Retina (tissue), 1 donor: ENCODE results near the gene SELENOP.
"Not testable (repeated sequence)": the region's sequence is repeated elsewhere in the genome, so short reads cannot be mapped to it uniquely, and the experiment has no call there.

Source experiments
- DNase-seq: peaks from one replicate; pipeline ENCODE4 v3.0.0-alpha.2; 2016

Gene SELENOP, protein sequence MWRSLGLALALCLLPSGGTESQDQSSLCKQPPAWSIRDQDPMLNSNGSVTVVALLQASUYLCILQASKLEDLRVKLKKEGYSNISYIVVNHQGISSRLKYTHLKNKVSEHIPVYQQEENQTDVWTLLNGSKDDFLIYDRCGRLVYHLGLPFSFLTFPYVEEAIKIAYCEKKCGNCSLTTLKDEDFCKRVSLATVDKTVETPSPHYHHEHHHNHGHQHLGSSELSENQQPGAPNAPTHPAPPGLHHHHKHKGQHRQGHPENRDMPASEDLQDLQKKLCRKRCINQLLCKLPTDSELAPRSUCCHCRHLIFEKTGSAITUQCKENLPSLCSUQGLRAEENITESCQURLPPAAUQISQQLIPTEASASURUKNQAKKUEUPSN

DNA sequence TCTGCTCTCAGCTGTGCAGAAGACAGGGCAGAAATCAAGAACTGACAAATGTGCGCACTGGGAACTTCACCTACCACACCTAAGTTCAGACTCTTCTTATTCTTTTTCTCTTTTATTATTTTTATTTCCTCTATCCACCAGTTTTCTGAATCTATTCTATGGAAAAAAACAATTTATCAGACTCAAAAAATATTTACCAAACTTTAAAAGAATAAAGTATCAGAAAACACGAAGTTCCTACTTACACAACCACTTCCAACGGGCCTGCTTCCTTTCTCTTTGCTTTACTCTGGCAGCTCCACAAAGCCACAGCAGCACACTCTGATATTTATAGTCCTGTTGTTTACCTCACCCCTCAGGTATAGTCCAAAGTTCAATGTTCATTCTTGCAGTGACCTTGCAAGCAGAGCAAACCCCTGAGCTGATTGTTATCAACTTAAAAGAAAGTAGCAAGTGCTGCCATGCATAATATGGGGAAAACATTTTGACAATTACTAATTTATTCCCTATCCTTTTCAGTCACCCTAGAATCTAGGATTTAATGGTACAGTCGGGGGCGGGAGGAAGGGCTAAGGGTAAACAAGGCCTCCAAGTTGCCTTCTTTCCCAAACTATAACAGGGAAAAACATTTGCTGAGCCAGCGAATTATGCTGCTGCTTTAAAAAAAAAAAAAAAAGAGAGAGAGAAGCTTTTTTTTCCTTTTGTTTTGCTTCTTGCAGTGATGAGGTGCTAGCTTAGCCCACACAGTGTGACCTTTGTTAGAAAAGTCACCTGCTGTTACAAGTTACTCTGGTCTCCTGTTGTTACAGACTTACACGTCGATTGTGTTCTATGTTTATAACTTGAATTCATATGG is at the start of gene SELENOP:
SELENOP (minus strand) TSS at position 302 of the 856 bp plus-strand sequence. CDS start 3,539 bp downstream, outside the sequence.
- peak; percentile 77 for DNase-seq

DNA sequence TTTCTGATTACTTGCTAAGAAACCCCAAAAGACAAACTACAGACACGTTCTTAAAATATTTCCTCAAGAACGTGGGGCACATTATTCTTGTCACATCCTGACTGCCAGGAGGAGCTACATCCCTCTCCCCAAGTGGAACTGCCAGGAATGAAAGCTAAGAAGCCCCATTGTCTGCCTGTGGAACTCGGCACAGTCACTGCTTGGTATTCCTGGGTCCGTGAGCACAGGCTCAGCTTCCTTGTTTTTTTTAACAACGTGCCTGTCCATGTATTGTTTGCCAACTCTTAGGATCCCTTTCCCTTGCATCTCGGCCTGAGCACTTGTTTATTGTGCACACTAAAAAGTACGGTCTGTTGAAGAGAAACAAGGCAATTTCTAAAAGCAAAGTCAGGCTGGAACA is 47.0 kb upstream of the SELENOP start:
- no peak for DNase-seq

DNA sequence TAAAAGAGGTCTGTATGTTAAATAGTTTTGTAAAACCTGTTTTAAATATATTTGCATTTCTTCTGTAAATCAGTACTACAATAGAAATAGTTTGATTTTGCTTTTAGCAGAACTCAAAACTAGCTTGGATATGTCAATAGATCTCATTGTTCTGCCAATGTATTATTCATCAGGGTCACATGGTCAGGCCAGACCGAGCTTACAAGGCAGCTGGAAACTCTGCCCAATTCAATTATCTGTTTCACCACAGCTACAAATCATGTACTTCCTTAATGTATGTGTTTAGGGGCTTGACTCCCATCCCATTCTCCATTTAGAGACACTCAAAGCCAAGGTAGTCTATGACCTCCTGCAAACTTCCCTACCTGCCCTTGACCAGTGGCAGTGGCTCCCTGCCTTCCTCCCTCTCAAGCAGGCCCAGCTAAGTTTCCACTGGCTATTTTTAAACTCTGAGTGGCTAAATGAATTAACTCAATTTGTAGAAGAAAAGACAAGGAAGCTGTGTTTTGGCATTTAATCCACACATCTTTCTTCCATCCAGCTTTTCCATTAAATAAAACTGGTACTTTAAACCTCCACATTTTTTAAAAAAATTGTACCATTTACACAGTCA is 46.4 kb upstream of the SELENOP start:
- DNase-seq: no peak

DNA sequence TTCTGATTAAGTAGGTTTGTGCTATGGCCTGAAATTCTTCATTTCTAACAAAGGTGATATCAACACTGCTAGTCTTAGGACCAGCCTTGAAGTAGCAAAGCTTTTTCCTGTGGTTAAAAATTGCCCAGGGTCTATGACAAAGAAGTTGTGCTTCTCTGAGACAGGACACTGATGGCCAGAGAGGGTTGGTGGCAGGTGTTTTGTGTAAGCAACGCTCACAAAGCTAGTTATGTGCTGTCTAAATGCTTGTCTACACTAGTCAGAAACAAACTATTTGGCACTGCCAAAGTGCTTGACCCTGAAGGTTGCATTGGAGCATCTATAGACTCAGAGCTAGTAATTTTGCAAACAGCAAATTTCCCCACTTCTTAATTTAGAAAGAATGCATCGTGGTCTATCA is 44.1 kb upstream of the SELENOP start:
- DNase-seq: no peak

DNA sequence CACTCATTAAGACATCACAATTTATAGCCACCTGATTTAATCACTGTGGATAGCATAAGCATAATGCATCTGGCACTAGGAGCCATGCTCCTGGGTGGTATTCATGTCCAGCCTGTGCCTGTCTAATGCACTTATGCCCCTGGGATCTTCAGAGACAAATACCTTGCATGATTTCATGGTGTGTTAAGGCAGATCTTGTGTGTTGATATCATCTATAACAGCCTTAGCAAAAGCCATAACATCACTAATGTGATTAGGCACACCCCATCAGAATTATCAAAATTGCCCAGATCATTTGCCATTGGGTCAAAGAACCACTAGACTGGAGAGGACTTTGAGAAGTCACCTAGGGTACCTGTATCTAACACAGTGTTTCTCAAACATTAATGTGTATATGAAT is 43.7 kb upstream of the SELENOP start:
- DNase-seq: no peak

DNA sequence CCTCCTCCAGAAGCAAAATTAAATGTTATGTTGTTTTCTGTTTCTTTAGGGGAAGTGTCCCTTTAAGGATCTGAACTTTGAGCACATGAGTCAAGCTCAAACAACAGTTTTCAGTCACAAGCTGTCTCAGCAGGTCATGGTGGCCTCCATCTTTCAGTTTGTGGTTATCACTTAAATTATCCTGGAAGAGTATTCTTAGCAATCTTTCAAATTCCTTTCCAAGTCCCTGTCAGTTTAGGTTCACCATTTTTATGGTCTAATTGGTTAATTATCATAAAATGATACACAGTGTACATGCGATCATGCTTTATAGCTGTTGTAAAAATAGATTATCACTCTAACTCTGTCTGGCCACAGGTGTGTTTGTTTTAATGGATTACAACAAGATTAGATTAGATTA is 43.1 kb upstream of the SELENOP start:
- DNase-seq: no peak

DNA sequence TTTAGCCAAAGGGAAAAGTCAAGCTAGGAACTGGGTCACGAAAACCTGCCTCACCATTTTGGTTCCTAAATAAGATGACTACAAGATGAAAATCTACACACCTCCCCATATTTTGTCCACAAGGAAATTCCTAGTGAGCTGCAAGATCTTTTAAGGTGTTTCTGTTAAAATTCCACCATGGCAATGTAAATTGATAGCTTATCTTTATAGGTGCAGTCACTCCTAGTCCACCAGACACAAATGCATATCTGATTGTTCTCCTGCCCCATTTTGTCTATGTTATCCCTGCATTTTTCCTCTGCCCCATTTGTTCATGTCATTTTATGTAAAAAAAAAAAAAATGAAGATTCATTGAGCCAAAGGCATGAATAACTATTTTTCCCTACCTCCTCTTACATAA is 41.1 kb upstream of the SELENOP start:
- DNase-seq: no peak

DNA sequence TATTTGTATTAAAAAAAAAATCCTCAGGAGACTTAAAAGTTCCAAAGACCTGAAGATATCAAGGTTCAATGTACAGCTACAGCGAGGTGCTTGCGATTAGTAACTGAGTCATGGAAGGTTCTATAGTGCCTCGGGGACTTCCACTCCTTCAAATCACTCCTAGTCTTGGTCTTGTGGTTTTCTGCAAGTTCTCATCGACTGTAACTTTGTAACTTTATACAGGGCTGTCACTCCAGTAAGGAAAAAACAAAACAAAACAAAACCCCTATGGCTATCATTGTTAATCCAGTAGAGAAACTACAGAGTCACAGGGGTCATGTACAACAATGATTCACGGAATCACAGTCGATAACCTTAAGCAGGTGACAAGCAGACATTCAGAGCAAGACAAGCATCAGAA is 39.8 kb upstream of the SELENOP start:
- DNase-seq: no peak

DNA sequence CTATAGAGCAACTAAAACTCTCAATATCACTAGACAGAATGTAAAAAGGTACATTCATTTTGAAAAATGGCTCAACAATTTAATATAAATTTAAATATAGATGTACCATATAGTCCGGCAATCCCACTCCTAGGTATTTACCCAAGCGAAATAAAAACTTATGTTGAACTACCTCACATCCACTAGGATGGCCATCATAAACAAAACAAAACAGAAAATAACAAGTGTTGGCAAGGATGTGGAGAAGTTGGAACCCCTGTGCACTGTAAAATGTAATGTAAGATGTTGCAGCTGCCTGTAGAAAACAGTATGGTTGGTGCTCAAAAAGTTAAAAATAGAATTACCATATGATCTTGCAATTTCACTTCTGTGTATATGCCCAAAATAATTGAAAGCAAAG is 36.9 kb upstream of the SELENOP start:
- DNase-seq: no peak

DNA sequence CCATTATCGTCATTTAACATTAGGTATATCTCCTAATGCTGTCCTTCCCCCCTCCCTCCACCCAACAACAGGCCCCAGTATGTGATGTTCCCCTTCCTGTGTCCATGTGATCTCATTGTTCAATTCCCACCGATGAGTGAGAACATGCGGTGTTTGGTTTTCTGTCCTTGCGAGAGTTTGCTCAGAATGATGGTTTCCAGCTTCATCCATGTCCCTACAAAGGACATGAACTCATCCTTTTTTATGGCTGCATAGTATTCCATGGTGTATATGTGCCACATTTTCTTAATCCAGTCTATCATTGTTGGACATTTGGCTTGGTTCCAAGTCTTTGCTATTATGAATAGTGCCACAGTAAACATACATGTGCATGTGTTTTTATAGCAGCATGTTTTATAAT is 32.7 kb upstream of the SELENOP start:
- DNase-seq: not testable (repeated sequence)

DNA sequence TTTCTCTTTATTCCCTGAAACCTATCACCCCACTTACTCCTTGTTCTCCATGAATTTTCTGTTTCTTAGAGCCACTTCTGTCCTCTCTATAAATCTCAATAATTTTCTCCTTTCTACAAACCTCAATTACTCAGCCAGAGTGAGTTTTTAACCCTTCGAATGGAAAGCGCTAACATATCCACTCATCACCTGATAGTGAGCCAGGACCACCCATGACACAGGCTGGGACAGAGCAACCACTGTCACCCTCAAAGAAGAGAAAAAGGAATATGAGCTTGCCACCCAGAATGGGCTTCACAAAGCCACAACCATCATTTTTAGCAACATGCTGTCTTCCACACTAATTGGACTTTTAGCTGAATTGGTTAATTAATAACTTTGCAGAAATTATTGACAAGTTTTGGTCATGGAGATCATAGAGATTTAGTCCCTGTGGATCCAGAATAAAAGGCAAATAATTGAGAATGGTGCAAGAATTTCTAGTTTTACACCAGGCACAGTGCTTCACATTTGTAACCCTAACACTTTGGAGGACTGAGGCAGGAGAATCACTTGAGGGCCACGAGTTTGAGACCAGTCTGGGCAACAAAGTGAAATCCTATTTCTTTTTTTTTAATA is 32.1 kb upstream of the SELENOP start:
- no peak for DNase-seq

DNA sequence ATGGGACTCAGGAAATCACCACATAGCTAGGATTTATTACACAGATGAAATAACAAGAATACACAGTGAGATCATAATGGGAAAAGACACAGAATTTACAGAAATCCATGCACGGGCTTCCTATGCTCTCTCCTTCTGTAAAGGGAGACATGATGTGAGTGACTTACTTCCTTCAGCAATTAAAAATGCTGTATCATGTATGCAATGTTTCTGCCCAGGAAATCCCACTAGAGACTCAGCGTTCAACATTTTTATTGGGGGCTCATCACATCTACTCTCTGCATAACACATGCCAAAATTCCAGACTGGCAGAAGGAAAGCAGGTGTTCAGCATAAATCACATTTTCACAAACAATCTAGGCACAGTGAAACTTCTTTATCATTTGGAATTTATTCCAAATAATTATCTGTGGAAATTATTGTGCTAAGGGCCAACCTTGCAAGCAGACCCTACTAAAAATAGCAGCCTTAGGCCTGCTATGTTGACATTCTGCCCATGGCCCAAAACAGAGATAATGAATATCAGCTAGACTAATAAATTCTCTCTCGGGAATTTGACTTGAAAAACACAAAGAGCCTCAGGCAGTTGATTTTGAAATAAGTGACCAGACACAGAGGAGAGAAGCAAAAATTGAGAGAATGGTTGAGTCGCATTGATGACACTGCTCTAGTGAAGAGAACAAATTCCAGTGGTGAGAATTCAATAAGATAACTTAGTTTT is 31.4 kb upstream of the SELENOP start:
- no peak for DNase-seq

DNA sequence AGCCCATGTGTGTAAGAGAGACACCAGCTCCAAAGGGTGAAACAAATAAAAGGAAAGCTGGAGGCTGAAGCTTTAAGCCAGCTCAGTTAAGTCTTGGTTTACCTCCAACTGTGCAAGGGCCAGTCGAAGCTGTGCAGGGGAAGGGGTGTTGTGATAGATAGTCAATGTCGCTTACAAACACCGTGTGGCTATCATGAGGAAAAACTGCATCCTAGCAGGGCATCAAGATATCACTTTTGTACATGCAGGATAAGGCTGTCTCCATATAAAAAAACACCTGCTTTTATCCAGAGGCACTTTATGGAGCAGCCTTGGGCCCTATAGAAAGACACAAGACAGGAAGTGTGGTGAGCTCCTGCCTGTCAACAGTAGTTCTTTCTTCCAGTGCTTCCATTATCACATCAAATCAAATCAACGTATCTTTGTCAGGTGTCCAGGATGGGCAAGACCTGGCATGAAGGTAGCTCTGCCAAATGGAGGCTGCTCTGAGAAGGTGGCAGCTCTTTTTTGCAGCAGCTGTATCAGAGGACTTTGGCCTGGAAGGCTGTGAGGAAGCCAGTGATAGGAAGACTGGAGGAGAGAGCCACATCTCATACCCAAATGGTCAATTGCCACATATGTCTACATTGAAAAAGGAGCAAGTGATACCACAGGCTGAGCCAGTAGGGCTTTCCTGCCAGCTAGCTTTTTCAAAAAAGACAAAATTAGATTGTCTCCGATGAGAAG is 29.3 kb upstream of the SELENOP start:
- DNase-seq: no peak

DNA sequence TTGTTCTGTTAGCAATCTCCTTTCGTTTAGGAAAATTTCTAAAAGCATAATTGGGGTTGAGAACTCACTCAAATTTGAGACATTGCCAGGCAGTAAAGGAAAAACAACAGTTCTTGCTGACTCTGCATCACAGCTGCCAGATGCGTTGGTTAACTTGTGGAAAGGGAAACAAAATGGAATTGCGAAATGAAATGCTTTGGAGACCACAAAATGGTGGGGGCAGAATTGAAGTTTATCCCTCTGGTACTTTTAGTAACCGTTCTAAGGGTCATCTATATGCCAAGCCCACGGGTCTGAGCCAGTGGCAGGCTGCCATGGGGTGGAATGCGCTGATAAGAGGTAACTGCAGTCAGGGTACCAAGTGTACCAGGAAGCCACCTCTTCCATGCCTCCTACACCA is 28.6 kb upstream of the SELENOP start:
- no peak for DNase-seq

DNA sequence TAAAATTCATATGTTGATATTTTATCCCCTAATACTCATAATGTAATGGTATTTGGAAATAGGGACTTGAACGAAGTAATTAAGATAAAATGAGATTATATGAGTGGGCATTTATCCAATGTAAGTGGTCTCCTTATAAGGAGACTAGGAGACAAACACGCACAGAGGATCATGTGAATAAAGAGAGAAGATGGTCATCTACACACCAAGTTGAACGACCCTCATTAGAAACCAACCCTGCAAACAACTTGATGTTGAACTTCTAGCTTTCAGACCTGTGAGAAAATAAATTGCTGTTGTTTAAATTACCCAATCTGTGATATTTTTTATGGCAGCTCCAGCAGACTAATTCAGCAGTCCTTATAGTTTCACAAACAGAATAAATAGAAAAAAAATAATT is 27.5 kb upstream of the SELENOP start:
- no peak for DNase-seq

DNA sequence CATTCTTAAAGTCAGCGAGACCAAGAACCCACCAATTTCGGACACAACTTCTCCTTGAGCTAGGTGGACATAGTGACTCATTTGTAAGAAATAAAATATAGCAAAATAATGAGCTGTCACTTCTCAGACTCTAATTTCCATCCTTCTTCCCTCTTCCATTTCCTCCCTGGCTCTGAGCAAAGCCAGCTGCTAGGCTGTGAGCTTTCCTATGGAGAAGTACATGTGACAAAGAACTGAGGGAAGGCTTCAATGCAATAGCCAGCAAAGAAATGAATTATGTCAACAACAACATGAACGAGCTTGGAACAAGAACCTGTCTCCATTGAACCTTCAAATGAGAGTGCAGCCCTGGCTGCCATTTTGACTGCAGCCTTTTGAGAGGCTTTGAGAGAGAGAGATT is 25.9 kb upstream of the SELENOP start:
- DNase-seq: no peak

DNA sequence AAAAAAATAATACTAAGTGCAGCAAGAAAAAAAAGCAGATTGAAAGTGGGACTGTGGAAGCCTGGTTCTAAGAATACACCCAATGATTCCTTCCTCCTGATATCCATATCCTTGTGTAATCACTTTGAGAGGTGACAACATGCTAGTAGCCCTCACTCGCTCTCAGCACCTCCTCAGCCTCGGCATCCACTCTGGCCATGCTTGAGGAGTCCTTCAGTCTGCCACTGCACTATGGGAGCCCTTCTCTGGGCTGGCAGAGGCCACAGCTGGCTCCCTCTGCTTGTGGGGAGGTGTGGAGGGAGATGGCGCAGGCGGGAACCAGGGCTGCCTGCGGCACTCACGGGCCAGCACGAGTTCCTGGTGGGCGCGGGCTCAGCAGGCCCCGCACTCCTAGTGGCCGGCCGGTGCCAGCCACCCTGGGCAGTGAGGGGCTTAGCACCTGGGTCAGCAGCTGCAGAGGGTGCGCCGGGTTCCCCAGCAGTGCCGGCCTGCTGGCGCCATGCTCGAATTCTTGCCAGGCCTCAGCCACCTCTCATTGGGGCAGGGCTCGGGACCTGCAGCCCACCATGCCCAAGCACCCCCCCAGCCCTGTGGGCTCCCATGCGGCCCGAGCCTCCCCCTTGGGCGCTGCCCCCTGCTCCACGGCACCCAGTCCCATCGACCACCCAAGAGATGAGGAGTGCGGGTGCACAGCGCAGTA is 24.5 kb upstream of the SELENOP start:
- DNase-seq: no peak

DNA sequence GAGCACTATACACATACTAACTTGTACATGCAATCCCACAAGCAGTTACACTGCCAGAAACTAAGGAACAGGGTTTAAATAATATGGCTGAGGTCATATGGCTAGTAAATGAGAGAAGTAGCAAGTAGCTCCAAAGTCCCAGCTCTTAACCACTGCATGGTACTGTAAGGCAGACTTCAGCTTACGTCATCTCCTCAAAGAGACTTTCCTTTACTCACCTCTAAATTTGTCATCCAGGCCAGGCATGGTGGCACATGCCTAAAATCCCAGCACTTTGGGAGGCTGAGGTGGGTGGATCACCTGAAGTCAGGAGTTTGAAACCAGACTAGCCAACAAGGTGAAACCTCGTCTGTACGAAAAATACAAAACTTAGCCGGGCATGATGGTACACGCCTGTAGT is 20.4 kb upstream of the SELENOP start:
- no peak for DNase-seq

DNA sequence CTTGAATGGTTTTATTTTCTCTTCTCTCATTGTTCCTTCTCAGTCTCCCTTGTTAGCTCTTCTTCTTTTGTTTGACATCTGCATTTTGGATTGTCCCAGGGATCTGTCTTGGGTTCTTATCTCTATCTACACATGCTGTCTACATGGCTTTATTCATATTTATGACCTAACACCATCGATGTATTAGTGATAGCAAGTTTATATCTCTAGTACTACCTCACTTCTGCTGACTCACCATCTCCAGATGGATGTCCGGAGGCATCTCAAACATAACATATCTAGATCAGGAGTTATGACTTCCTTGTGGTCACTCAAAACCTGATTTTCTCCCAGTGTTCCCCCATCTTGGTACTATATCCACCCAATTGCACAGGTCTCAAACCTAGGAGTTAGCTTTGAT is 19.2 kb upstream of the SELENOP start:
- DNase-seq: no peak

DNA sequence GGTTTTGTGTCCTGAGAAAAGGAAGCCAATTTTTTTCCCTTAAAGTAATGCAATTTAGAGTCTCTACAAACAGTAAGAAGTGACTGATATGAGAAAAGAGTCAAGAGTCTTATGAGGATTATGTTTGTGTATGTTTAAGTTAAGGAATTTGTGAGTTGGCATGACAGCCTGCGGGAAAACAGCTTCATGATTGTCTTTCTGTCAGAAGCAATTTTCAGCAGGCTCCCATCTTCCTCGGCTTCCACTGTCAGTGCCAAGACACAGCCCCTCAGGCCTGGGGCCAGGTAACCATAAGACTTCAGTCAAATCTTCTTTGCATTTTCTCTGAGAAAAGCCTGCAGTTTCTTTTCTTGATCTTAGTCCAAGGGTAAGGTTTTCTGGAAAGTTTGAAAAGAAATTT is 17.0 kb upstream of the SELENOP start:
- DNase-seq: no peak
